HCT116 (cell line): ENCODE results near the gene MAP3K12. TPM values are rescaled to one million over a fixed set of nuclear protein-coding genes. Genes with fewer than 3 reads are reported as not detected.

Experiments used
- ATAC-seq: fragments of 200-7000 bp; cut with Tn5 transposase; 2 replicates; pipeline ENCODE4 v1.9.1; 2020; ENCODE audit warnings: mild to moderate bottlenecking, moderate library complexity
- BruUV-seq: library from RNA; stranded (reverse); fragments of 400-500 nt; replicated peaks from 2 replicates; lab custom pipeline; 2021; lab: Mats Ljungman, UMichigan
- CTCF ChIA-PET: fragments of 300-600 bp; sonication (Branson Sonifier 250); formaldehyde crosslinking; loops from one replicate; lab custom pipeline; 2021; ENCODE audit warnings: antibody characterized with exemption; lab: Charles Lee
- POLR2A ChIA-PET: fragments of 300-600, 350-600 bp; sonication (Branson Sonifier 250); formaldehyde crosslinking; loops from one replicate; lab custom pipeline; 2021; ENCODE audit warnings: antibody characterized with exemption; lab: Charles Lee
- RAD21 ChIA-PET, 2 experiments: fragments of 300-600 bp; sonication (Branson Sonifier 250); formaldehyde crosslinking; loops; one replicate each; lab custom pipeline; 2023; ENCODE audit warnings: low total read pairs in 2 of 2; ENCODE audit not compliant: uncharacterized antibody in 2 of 2, unreplicated experiment in 2 of 2, low non-redundant PET in 1 of 2; lab: Charles Lee
- DNase-seq: peaks from one replicate; pipeline ENCODE4 v3.0.0-alpha.2; 2010; ENCODE audit warnings: low read depth, low spot score
- H2AFZ ChIP-seq: fragments of 200-600 bp; shearing (Covaris generic), sonication (generic); 2 replicates; pipeline ENCODE4 v1.6.1; 2017; ENCODE audit warnings: low read depth, mixed run types, mixed read lengths, antibody characterized with exemption, low read length; ENCODE audit not compliant: poor library complexity, severe bottlenecking
- H3K27ac ChIP-seq: 2 replicates; pipeline ENCODE4 v1.5.1; 2012; ENCODE audit warnings: low read depth, low read length
- H3K27me3 ChIP-seq: fragments of 200-600 bp; sonication (generic); 2 replicates; pipeline ENCODE4 v1.6.1; 2016; ENCODE audit warnings: mixed run types, low read length, mixed read lengths; ENCODE audit not compliant: insufficient read depth
- H3K36me3 ChIP-seq, 2 experiments: fragments of 200-500 bp in 1 of 2; fragments of 200-600 bp in 1 of 2; sonication (Bioruptor generic) in 1 of 2; sonication (generic) in 1 of 2; 2 replicates each; pipeline versions ENCODE4 v1.5.1 to v1.6.1; 2014 to 2016; ENCODE audit warnings: low read length in 2 of 2, inconsistent platforms in 1 of 2, mixed read lengths in 1 of 2, mixed run types in 1 of 2; ENCODE audit not compliant: insufficient read depth in 2 of 2, control insufficient read depth in 1 of 2
- H3K4me1 ChIP-seq, 2 experiments: fragments of 200-600 bp in 1 of 2; sonication (generic) in 1 of 2; 2 replicates each; pipeline versions ENCODE4 v1.5.1 to v1.6.1; 2012 to 2017; ENCODE audit warnings: low read length in 2 of 2, inconsistent platforms in 1 of 2, mild to moderate bottlenecking in 1 of 2, mixed read lengths in 1 of 2, mixed run types in 1 of 2, moderate library complexity in 1 of 2; ENCODE audit not compliant: insufficient read depth in 2 of 2, control insufficient read depth in 1 of 2
- H3K4me2 ChIP-seq: fragments of 200-600 bp; sonication (generic); 2 replicates; pipeline ENCODE4 v1.6.1; 2017; ENCODE audit warnings: mixed run types, low read length, mixed read lengths
- H3K4me3 ChIP-seq, 2 experiments: fragments of 200-600 bp in 1 of 2; sonication (generic) in 1 of 2; replicated peaks in 1 of 2; 2 replicates each; pipeline ENCODE4 v1.5.1; 2011 to 2016; ENCODE audit warnings: low read length in 2 of 2, control low read depth in 1 of 2, low read depth in 1 of 2, mild to moderate bottlenecking in 1 of 2, mixed read lengths in 1 of 2, mixed run types in 1 of 2
- H3K79me2 ChIP-seq: fragments of 200-600 bp; sonication (generic); 2 replicates; pipeline ENCODE4 v1.6.1; 2017; ENCODE audit warnings: mild to moderate bottlenecking, mixed run types, low read length, moderate library complexity, mixed read lengths; ENCODE audit not compliant: insufficient read depth
- H3K9ac ChIP-seq: fragments of 200-600 bp; sonication (generic); 2 replicates; pipeline ENCODE4 v1.6.1; 2016; ENCODE audit warnings: low read length, mixed read lengths
- H3K9me2 ChIP-seq: fragments of 200-600 bp; sonication (generic), shearing (Covaris generic); 2 replicates; pipeline ENCODE4 v1.6.1; 2017; ENCODE audit warnings: mixed run types, mild to moderate bottlenecking, moderate library complexity; ENCODE audit not compliant: insufficient read depth
- H3K9me3 ChIP-seq, 2 experiments: fragments of 200-500 bp in 1 of 2; fragments of 200-600 bp in 1 of 2; sonication (Bioruptor generic) in 1 of 2; sonication (generic) in 1 of 2; 2 replicates each; pipeline ENCODE4 v1.6.1; 2014 to 2017; ENCODE audit warnings: low read length in 2 of 2, mixed read lengths in 2 of 2, inconsistent platforms in 1 of 2, low read depth in 1 of 2, mild to moderate bottlenecking in 1 of 2, mixed run types in 1 of 2, moderate library complexity in 1 of 2; ENCODE audit not compliant: control insufficient read depth in 1 of 2, insufficient read depth in 1 of 2
- H4K20me1 ChIP-seq: fragments of 200-600 bp; sonication (generic), shearing (Covaris generic); 2 replicates; pipeline ENCODE4 v1.6.1; 2017; ENCODE audit warnings: mixed run types, mild to moderate bottlenecking, moderate library complexity; ENCODE audit not compliant: insufficient read depth
- ELF1 ChIP-seq: IDR thresholded peaks from 2 replicates; pipeline ENCODE4 v1.6.1; 2012; ENCODE audit warnings: low read depth, borderline replicate concordance
- FOSL1 ChIP-seq: IDR thresholded peaks from 2 replicates; pipeline ENCODE4 v1.6.1; 2012; ENCODE audit warnings: low read depth
- POLR2AphosphoS5 ChIP-seq: IDR thresholded peaks from 2 replicates; pipeline ENCODE4 v1.6.1; 2011; ENCODE audit warnings: mild to moderate bottlenecking, low read depth, low read length, moderate library complexity
- RAD21 ChIP-seq: IDR thresholded peaks from 2 replicates; pipeline ENCODE4 v1.6.1; 2012; ENCODE audit warnings: low read depth, mild to moderate bottlenecking
- SP1 ChIP-seq: IDR thresholded peaks from 2 replicates; pipeline ENCODE4 v1.6.1; 2012; ENCODE audit warnings: low read depth
- intact Hi-C: fragments of 100-400 bp; cut with micrococcal nuclease; formaldehyde crosslinking; loops from 2 replicates; pipeline ENCODE4 v1.10.0; 2022
- total RNA-seq: library from RNA; stranded (reverse); gene quantifications from one replicate; pipeline ENCODE4 v1.2.1, GENCODE V29; 2021; ENCODE audit not compliant: unreplicated experiment
- TF ChIP-seq, protein P1 (sequence below): IDR thresholded peaks from 2 replicates; pipeline ENCODE4 v1.6.1; 2012

Gene MAP3K12
- total RNA-seq, 1 experiment from 2014 or later: 16.3 TPM

DNA sequence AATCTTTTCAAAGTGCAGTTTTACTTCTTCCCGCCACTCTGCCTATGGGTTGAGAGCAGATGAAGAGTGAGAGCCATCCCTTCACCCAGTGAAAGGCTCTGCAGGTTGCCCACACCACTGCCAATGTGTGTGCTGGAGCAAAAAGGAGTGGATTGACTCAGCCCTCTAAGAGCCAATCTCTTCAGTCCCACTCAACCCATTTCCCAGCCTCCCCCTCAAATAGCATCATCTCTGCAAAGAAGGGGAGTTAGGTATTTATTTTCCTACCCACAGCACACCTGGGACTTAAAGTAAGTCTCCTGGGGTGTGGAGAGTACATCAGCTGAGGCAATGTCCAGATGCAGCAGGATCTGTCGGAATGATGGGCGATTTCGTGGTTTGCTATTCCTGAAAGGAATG is 15.3 kb downstream of the MAP3K12 start:
- Histone ChIP-seq H3K9ac (no peak overlapping the region), H3K27ac (no peak overlapping the region), H3K27me3 (no peaks in the 10 kb centered on the region), H3K4me2 (no peak overlapping the region), H3K9me2 (no peaks in the 10 kb centered on the region), H3K79me2 (peaks cover 19% of the 10 kb centered on the region), H2AFZ (no peak overlapping the region), H3K4me1 (peaks cover 0 to 29% of the 10 kb centered on the region in 2 experiments; a peak in 2 of 4 replicates), H3K9me3 (no peaks in the 10 kb centered on the region), H3K36me3 (peaks cover 35 to 53% of the 10 kb centered on the region in 2 experiments), H4K20me1 (peaks cover 12% of the 10 kb centered on the region; the same call in 1 of the 2 replicates), H3K4me3 (no peak overlapping the region)
- DNase-seq: no peak
- no peak for TF ChIP-seq FOSL1
- TF ChIP-seq, protein P1, sequence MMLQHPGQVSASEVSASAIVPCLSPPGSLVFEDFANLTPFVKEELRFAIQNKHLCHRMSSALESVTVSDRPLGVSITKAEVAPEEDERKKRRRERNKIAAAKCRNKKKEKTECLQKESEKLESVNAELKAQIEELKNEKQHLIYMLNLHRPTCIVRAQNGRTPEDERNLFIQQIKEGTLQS: no peak
- ChIA-PET RAD21 (no interaction called here), POLR2A (interaction anchor here (0.9 to 1.1 kb wide), 2 partner anchors 8 to 104 kb away, joined by 3 to 5 read pairs; partner anchors contain the start of gene SP1), CTCF (no interaction called here)
- intact Hi-C loops: no loop called here
- ATAC-seq: no peak
- BruUV-seq: no TSS peak

DNA sequence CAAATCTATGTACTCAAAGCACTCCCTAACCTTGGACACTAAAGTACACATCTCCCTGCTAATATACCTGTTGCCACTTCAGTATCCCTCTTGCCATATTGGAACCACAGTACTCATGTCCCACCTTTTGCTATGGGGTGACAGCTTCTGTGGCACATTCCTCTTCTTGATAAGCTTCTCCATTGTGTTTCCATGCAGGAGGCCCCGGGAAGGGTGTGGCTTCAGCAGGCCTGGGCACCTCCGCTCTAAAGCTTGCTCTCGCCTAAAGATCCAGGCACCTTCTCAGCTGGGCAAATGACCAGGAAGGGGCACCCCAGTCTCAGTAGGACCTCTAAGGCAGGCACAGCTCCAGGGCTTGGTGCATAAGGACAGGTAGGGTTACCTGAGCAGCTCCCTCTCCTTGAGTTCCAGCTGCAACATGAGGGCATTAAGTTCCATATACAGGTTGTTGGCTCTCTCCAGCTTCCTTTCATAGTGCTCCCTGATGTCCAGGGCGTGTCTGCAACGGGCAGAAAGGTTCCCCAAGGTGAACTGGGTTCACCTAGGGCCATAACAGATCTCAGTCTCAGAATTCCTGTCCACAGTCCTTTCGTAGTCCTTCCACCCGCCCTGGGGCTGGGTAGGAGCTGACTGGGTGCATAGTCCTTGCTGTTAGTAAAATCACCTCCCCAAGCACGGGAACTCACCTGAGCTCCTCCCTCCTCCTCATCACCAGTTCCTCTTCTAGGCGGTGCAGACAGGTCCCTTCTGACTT is 15.9 kb downstream of the MAP3K12 start:
- DNase-seq (no peak), ATAC-seq (peak; percentile 14; the same call in 1 of the 2 replicates)
- TF ChIP-seq SP1: no peak
- TF ChIP-seq ELF1: no peak
- no peak for TF ChIP-seq RAD21
- TF ChIP-seq POLR2AphosphoS5: peak; percentile 51
- intact Hi-C loops: no loop called here
- BruUV-seq: TSS peak; percentile 37
- H3K9me2 ChIP-seq: no peaks in the 10 kb centered on the region
- ChIA-PET POLR2A (interaction anchor here (0.9 to 1.1 kb wide), 2 partner anchors 8 to 104 kb away, joined by 3 to 5 read pairs; partner anchors contain the start of gene SP1), RAD21 (no interaction called here), CTCF (no interaction called here)
- no peak overlapping the region for H3K4me3 ChIP-seq
- no peaks in the 10 kb centered on the region for H3K9me3 ChIP-seq
- H3K36me3 ChIP-seq: peaks cover 38 to 59% of the 10 kb centered on the region in 2 experiments
- no peak overlapping the region for H3K9ac ChIP-seq
- H3K79me2 ChIP-seq: peaks cover 25% of the 10 kb centered on the region
- H3K27me3 ChIP-seq: no peaks in the 10 kb centered on the region
- H3K4me1 ChIP-seq: peaks cover 0 to 31% of the 10 kb centered on the region in 2 experiments; a peak in 2 of 4 replicates
- no peak overlapping the region for H3K4me2 ChIP-seq
- peaks cover 17% of the 10 kb centered on the region; the same call in 1 of the 2 replicates for H4K20me1 ChIP-seq
- no peak overlapping the region for H2AFZ ChIP-seq
- H3K27ac ChIP-seq: peak overlapping the region; percentile 19; the same call in 1 of the 2 replicates
